Body of pancreas (tissue), 4 donors: ENCODE data around the gene TRIM3.

ENCODE experiments used
- CTCF ChIP-seq, 7 experiments: fragments of 450-650 bp in 4 of 7; fragments of 200-600 bp in 3 of 7; sonication (generic) in 3 of 7; IDR thresholded peaks; one replicate each; pipeline ENCODE4 v1.5.1; 2016 to 2019; ENCODE audit warnings: antibody characterized with exemption in 7 of 7
- POLR2A ChIP-seq, 3 donors: fragments of 450-650 bp; IDR thresholded peaks; one replicate each; pipeline ENCODE4 v1.6.1; 2016; ENCODE audit warnings: antibody characterized with exemption in 3 of 3, mild to moderate bottlenecking in 2 of 3

GRCh38 chr11:6483015-6483414 lies 9.3 kb upstream of the TRIM3 start:
- TF ChIP-seq CTCF (IDR thresholded peaks at IDR 0.05) (no peak), POLR2A (IDR thresholded peaks at IDR 0.05) (no peak)
